AG20443 (cell line): Measurements from ENCODE around the gene PLXNA4.
A peak's percentile ranks its signal among the peaks of the same experiment; 100 is the strongest.

Experiments
- DNase-seq: peaks from one replicate; pipeline ENCODE4 v3.0.0; 2012; ENCODE audit warnings: low spot score, mixed read lengths

The PLXNA4 gene

DNA sequence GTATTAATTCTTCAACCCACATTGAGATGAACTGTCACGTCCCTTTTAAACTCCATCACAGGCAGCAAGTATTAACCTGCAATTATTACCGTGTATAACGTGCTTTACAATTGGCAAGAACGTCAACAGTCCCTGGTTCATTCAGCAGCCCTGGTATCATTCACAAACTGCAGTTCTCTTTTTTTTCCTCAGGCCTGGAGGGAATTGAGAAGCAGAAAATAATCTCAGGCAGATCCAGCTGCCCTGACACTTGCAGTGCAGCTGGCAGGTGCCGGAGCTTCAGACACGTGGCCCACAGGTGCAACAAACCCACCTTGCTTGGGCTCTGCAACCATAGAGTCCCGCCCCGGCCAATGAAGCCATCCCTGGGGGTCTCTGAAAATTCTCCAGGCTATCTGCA lies 137.3 kb downstream of the PLXNA4 start:
- no peak for DNase-seq

GRCh38 chr7:132437730-132438129 lies 138.5 kb downstream of the PLXNA4 start:
- no peak for DNase-seq

DNA sequence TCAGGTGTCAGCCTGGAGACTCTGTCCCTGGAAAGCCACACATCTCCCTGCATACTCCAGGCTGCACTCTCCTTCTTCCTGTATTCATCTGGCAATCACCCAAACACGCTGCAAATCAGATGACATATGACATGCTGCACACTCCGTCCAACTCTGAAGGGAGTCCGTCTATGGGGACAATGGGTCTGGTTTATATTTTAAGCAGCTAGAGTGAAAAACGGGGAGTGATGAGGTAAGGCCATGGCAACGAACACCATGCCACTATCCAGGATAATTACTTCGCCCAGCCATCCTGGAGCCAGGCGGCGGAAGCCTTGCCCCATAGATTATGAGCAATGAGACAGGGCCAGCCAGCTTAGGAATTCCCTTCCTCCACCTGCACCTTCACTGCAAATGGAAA lies 140.1 kb downstream of the PLXNA4 start:
- no peak for DNase-seq

DNA sequence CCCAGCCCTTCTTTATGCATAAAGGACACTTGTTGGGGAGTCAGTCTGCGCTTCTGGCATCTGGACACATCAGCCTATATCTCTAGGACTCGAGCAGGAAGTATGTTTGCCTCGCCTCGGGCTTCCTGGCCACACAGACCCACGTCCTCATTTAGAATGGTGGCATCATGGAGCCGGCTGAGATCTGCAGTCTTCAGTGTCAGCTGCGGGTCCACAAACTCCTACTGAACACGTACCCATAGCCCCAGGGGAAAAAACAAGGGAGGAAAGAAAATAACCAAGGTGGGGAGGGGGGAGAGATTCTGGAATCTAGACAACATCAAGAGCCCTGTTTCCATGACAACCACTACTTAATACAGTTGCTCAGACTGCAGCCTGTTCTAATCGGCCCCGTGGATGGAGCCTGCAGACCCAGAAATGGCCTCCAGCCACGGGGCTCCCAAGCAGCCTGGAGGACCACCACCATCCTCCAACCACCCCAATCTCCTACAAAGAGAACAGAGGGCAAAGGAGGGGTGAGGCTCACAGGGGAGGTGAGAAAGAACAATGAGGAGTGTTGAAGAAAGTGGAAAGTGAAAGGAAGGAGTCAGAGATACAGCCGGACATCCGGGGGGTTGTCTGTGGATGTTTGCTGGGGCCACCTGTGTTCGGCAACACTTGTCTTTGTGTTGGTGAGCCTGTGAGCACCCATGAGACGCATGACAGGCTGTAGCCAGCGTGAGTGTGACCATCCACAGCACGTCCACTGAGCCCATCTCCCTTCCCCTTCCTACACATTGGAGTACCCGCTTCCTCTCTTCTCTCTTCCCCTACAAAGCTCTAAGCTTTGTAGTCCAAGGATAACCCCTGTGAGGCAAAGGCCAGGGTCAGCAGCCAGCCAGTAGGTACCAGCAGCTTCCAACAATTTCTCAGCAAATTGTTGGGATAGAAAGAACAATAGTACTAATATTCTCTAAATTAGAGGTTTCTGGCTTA lies 141.0 kb downstream of the PLXNA4 start:
- DNase-seq: no peak

DNA sequence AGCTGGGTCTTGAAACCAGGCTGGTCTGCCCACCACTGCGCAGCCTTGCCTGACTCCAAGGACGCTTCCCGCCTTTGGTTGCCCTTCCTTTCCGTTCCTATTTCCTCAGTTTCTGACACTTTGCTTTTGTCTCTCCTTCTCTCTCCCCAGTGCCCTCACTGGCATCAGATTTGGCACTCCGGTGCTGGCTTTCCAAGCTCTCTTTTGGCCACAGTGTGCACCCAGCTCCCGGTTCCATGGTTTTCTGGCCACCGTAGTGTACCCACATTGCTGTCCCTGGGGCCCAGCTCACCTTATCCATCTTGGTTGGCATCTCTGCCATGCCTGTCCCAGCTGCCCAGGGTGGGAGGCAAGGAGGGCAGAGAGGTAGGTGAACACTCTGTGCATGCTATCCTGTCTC lies 142.2 kb downstream of the PLXNA4 start:
- no peak for DNase-seq

DNA sequence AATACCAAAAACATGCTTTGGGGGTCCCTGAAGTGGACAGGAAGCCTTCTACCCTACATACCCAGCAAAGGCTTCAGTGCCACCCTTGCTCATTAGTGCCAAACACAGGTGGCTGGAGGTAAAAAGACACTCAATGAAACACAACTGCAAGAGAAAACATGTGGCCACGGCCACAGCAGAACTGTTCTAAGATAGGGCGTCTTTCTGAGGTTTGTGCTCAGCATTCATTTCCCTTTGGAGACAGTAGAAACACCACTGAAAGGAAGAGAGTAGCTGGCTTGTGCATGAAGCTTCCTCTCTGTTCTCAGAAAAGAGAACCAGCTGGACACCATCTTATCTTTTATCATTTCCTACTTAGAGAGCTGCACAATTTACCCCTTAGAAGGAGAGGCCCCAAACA lies 143.0 kb downstream of the PLXNA4 start:
- no peak for DNase-seq

DNA sequence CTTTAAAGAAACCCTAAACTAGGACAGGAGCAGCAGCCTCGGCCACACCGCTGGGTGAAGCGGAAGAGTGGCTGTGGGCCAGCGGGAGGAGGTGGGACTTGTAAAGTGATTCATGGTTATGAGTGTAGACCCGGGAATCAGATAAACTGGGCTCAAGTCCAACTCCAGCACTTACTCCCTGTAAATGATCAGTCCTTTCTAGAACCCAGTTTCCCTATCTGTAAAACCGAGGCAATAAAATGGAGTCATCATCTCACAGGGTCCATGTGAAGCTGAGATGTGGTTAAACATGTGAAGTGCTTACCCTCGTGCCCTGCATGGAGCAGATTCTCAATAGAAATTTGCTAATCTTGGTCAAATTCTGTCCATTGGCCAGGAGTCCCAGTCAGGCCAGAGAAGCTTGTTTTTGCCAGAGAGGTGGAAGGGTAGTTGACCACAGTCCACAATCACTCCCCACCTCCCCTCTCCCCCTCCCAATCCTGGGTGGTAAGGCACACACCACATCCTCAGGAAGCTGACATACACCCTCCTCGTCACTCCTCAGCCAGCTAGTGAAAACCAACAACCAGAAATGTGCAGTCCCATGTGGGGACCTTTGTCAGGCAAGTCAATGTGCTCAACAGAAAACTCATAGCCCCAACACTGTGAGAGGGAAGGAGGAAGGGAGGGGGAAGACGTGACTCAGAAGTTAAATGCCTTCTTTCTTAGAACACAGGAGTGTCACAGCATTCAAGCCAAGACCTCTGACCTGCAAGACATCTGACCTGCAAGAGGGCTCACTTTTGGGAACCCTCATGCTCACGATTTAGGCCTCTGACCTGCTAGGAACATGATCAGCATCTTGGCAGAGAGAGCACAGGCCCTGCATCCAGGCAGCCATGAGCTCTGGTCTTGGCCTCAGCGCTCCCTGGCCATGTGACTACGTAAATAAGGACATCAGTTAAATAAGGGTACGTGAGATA lies 145.1 kb downstream of the PLXNA4 start:
- peak; percentile 91 for DNase-seq

- DNase-seq: peak; percentile 27
These were observed 146.0 kb downstream of the PLXNA4 start for GRCh38 chr7:132430041-132430855.

DNA sequence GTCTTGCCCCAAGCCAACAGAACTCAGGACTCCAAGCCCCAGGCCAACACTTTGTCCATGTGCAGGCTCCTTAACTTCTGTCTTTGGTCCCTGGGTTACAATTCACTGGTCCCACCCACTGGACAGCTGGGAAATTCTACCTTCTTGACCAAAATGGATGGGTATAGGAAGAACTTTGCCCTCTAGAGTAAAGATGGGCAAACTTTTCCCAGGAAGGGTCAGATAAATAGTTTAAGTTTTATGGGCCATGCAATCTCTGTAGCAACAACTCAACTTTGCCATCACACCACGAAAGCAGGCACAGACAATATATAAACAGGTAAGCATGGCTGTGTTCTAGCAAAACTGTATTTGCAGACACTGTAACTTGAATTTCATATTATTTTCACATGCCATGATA lies 147.1 kb downstream of the PLXNA4 start:
- DNase-seq: no peak

DNA sequence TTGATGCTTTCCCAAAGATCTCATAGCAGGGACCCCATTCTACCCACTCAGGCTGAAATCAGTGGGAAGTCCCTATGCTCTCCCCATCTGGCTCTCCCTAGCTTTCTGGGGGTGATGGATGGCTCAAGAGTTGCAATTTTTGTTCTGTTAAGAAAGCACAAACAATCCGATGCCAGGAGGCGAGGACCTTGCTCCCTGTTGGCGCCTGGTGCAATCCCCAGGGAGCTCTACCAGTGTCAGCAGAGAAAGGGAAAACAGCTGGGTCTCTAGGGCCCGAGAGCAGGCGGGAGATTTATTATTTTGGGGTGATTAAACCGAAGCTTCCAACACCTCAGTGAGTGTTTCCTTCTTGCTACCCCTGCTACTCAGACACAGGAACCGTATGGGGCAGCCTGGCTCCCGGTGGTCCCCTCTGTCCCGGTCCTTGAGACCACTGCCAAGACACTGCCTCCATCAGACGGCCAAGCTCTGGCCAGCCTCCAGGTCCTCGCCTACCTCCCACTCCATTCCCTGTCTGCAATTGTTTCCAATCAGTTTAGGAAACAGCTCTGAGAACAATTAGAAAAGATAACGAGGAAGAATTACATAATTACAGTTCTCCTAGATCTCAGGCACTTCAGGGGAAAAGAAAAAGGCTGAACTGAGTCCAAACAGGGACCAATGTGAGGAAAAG lies 147.9 kb downstream of the PLXNA4 start:
- no peak for DNase-seq

GRCh38 chr7:132425942-132426341 lies 150.3 kb downstream of the PLXNA4 start:
- DNase-seq: no peak

GRCh38 chr7:132424821-132425724 lies 151.2 kb downstream of the PLXNA4 start:
- no peak for DNase-seq

- DNase-seq: no peak
These were observed 152.0 kb downstream of the PLXNA4 start for GRCh38 chr7:132424277-132424676.

GRCh38 chr7:132423594-132424200 lies 152.6 kb downstream of the PLXNA4 start:
- no peak for DNase-seq

DNA sequence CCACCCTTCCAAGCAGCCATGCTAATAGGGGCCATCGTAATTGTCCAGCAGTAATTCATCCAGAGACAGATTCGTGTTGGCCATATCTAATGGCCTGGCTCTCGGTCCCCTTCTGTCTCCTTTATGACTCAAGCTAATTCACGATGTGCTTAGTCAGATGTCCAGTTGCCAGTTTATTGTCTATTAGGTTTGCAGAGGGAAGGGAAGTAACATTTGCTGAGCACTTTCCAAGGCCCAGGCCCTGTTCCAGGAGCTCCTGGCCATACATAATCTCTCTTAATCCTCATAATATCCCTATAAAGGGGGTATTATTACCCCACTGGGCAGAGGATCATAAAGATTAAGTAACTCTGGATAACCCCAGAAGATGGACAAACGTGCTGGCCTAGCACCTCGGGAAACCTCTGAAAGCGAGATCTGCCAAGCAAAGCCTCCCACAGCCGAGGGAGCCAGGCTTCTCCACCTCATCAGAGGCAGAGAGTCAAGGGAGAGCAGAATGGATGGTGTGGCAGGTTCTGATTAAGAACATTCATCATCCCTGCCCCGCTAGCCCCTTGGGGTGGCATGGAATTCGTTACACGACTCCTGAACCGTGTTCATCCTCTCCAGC lies 153.7 kb downstream of the PLXNA4 start:
- DNase-seq: peak; percentile 72

DNA sequence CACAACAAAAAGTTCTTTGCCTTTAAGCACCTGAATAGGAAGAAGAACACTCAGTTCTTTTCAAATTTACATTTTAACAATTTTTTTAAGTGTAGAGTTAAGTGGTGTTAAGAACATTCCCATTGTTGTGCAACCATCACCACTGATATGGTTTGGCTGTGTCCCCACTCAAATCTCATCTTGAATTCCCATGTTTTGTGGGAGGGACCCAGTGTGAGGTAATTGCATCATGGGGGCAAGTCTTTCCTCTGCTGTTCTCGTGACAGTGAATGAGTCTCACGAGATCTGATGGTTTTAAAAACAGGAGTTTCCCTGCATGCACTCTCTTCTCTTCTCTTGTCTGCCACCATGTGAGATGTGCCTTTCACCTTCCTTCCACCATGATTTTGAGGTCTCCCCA lies 155.7 kb downstream of the PLXNA4 start:
- no peak for DNase-seq

GRCh38 chr7:132419542-132419941 lies 156.7 kb downstream of the PLXNA4 start:
- no peak for DNase-seq

GRCh38 chr7:132418840-132419239 lies 157.4 kb downstream of the PLXNA4 start:
- no peak for DNase-seq
